Activated effector memory CD4-positive, alpha-beta T cell treated with anti-CD3 and anti-CD28 coated beads, Interleukin-2, amount 50 U/mL, for 16 hours (primary cell): ENCODE results near the gene NUBP2.

ENCODE experiments used
- DNase-seq: peaks from one replicate; pipeline ENCODE4 v3.0.0-alpha.2; 2020

The NUBP2 gene

GRCh38 chr16:1772908-1773702, 9.7 kb upstream of the NUBP2 start, which contains the start of gene MRPS34:
MRPS34 (minus strand) TSS chr16:1773134; CDS start chr16:1773119, 15 bp downstream.
- peak; percentile 92 for DNase-seq

GRCh38 chr16:1773703-1774447, 8.9 kb upstream of the NUBP2 start:
- DNase-seq: peak; percentile 71

GRCh38 chr16:1774448-1774780, 8.3 kb upstream of the NUBP2 start:
- DNase-seq: no peak

- no peak for DNase-seq
Observed at GRCh38 chr16:1775006-1775845, 7.5 kb upstream of the NUBP2 start.

- no peak for DNase-seq
Observed at GRCh38 chr16:1775846-1776671, 6.7 kb upstream of the NUBP2 start.

GRCh38 chr16:1776672-1776955, 6.1 kb upstream of the NUBP2 start:
- no peak for DNase-seq

- DNase-seq: no peak
Observed at GRCh38 chr16:1776991-1777374, 5.8 kb upstream of the NUBP2 start.

GRCh38 chr16:1777375-1778199, 5.2 kb upstream of the NUBP2 start:
- DNase-seq: no peak

GRCh38 chr16:1778200-1779179, 4.3 kb upstream of the NUBP2 start:
- DNase-seq: no peak

- no peak for DNase-seq
Observed at GRCh38 chr16:1779234-1779701, 3.5 kb upstream of the NUBP2 start.

GRCh38 chr16:1779741-1780676, 2.8 kb upstream of the NUBP2 start:
- no peak for DNase-seq

- DNase-seq: no peak
Observed at GRCh38 chr16:1780677-1781072, 2.1 kb upstream of the NUBP2 start.

GRCh38 chr16:1781254-1781653, 1.5 kb upstream of the NUBP2 start:
- DNase-seq: no peak

GRCh38 chr16:1781758-1782407, 877 bp upstream of the NUBP2 start:
- peak; percentile 73 for DNase-seq

- no peak for DNase-seq
Observed at GRCh38 chr16:1784977-1785845, 2.5 kb downstream of the NUBP2 start.

- no peak for DNase-seq
Observed at GRCh38 chr16:1785846-1786170, 3.0 kb downstream of the NUBP2 start.

- no peak for DNase-seq
Observed at GRCh38 chr16:1786242-1787055, 3.7 kb downstream of the NUBP2 start.
